Mesodermal cell (in vitro differentiated cells): Measurements from ENCODE around the gene RTF2. TPM values are rescaled to one million over a fixed set of nuclear protein-coding genes. Genes with fewer than 3 reads are reported as not detected.
A peak's percentile ranks its signal among the peaks of the same experiment; 100 is the strongest.

ENCODE experiments used
- H3K27ac ChIP-seq: 2 replicates; pipeline ENCODE4 v1.7.0; 2013; ENCODE audit warnings: mild to moderate bottlenecking, low read depth, low read length, moderate library complexity; ENCODE audit not compliant: severe bottlenecking
- H3K36me3 ChIP-seq: 2 replicates; pipeline ENCODE4 v1.7.1; 2013; ENCODE audit warnings: mild to moderate bottlenecking, low read length, moderate library complexity; ENCODE audit not compliant: control insufficient read depth, insufficient read depth
- H3K4me1 ChIP-seq: one replicate; pipeline ENCODE4 v1.7.1; 2013; ENCODE audit warnings: mild to moderate bottlenecking, low read length; ENCODE audit not compliant: insufficient read depth, control insufficient read depth, poor library complexity, severe bottlenecking
- H3K4me3 ChIP-seq: 2 replicates; pipeline ENCODE4 v1.7.0; 2013; ENCODE audit warnings: low read length, control low read depth, mild to moderate bottlenecking; ENCODE audit not compliant: insufficient read depth, poor library complexity, severe bottlenecking; ENCODE audit errors: extremely low read depth
- H3K9me3 ChIP-seq: 2 replicates; pipeline ENCODE4 v1.7.1; 2013; ENCODE audit warnings: mild to moderate bottlenecking, low read length, moderate library complexity; ENCODE audit not compliant: control insufficient read depth
- WGBS, 2 experiments: methylation state at CpG; one replicate each; pipeline ENCODE4 v1.1.5; 2013; ENCODE audit warnings: missing lambda C conversion rate in 2 of 2; ENCODE audit not compliant: insufficient coverage in 2 of 2; 5-methylcytosine and 5-hydroxymethylcytosine counted together
- polyA plus RNA-seq, 2 experiments: library from polyadenylated mRNA; stranded (reverse); fragments of 50-300 nt; gene quantifications; one replicate each; pipeline ENCODE4 v1.2.3, GENCODE V29; 2013

RTF2 gene, protein sequence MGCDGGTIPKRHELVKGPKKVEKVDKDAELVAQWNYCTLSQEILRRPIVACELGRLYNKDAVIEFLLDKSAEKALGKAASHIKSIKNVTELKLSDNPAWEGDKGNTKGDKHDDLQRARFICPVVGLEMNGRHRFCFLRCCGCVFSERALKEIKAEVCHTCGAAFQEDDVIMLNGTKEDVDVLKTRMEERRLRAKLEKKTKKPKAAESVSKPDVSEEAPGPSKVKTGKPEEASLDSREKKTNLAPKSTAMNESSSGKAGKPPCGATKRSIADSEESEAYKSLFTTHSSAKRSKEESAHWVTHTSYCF
- 64.8 TPM for polyA plus RNA-seq (2013, experiment 1 of 2)
- 68.5 TPM for polyA plus RNA-seq (2013, experiment 2 of 2)

- peak within 1 kb of the TSS; percentile 73 for H3K27ac ChIP-seq
- 0% methylated on average over 28 to 44 of the region's 55 CpGs for WGBS, 2 experiments
Measured at GRCh38 chr20:56468316-56469076, at the start of gene RTF2. Gene RTF2 (plus strand): TSS chr20:56468627. CDS start chr20:56468698, 71 bp downstream.

DNA sequence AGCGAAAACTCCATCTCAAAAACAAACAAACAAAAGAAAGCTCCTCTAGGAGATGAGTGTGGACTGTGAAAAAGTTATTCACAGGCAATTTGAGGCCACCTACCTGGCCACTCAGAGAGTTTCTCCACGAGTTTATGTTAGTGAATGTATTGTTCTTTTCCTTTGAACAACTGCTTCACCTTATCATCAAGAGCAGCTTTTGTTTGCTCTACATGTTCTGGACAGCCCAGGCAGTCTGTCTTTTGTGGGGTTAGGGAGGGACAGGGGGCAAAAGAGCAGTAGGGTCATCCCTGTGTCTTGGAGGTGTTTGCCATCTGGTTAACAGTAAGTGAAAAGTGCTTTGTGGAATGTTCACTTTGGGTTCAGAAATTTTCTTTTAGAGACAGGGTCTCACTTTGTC is 48.4 kb upstream of the RTF2 start:
- WGBS, 2 experiments = no CpG with 5 or more reads among the region's 2 CpGs
- peaks cover 2% of the 10 kb centered on the region for H3K36me3 ChIP-seq
- no peaks in the 10 kb centered on the region for H3K9me3 ChIP-seq

More at GRCh38 chr20:56468316-56469076, at the start of gene RTF2:
- Histone ChIP-seq H3K4me1 (peaks cover 7% of the 10 kb centered on the region), H3K4me3 (peak within 1 kb of the TSS; percentile 99), H3K9me3 (no peaks in the 10 kb centered on the region), H3K36me3 (peaks cover 18% of the 10 kb centered on the region)

DNA sequence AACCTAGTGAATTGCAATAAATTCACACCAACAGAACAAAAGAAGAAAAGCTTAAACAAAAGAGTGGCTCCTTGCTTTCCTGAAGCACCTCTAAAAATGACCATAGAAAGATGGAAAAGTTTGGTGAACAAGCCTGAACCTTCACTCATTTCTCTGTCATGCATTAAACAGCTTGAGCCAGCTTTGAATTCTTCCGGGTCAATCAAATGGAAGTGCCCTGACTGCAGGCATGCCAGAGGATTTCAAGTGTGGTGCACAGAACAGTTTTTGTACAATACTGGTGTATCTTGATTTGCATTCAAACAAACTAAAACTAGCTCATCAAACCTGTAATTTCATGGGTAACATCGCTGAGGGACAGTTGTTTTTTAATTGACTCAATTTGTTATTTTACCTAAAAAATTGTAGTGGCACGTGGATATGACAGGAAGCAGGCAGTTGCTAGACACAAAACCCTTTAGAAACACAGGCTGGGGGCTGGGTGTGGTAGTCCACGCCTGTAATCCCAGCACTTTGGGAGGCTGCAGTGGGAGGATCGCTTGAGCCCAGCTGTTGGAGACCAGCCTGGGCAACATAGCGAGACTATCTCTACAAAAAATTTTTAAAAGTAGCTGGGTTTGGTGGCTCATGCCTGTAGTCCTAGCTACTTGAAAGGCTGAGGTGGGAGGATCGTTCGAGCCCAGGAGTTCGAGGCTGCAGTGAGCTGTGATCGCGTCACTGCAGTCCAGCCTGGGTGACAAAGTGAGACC is 47.3 kb upstream of the RTF2 start:
- no peaks in the 10 kb centered on the region for H3K9me3 ChIP-seq
- 94 to 97% methylated on average over 6 of the region's 11 CpGs for whole genome bisulfite sequencing, 2 experiments
- no peak overlapping the region for H3K27ac ChIP-seq
- H3K36me3 ChIP-seq = peaks cover 2% of the 10 kb centered on the region
- H3K4me3 ChIP-seq = no peak overlapping the region
- H3K4me1 ChIP-seq = peaks cover 40% of the 10 kb centered on the region

More for the DNA sequence above, 48.4 kb upstream of the RTF2 start:
- H3K4me1 ChIP-seq = peaks cover 44% of the 10 kb centered on the region
- H3K27ac ChIP-seq = no peak overlapping the region
- no peak overlapping the region for H3K4me3 ChIP-seq

GRCh38 chr20:56422076-56422823 is 46.2 kb upstream of the RTF2 start:
- H3K27ac ChIP-seq = peak overlapping the region; percentile 77

GRCh38 chr20:56422824-56423189 is 45.6 kb upstream of the RTF2 start:
- Histone ChIP-seq H3K4me3 (no peak overlapping the region), H3K4me1 (peaks cover 40% of the 10 kb centered on the region), H3K9me3 (no peaks in the 10 kb centered on the region), H3K27ac (peak overlapping the region; percentile 77), H3K36me3 (peaks cover 2% of the 10 kb centered on the region)
- WGBS, 2 experiments = 20% methylated on average over 1 of the region's 4 CpGs; no CpG with 5 or more reads in 1 of the 2 experiments

More at GRCh38 chr20:56422076-56422823, 46.2 kb upstream of the RTF2 start:
- no peak overlapping the region for H3K4me3 ChIP-seq
- H3K9me3 ChIP-seq = no peaks in the 10 kb centered on the region
- H3K36me3 ChIP-seq = peaks cover 2% of the 10 kb centered on the region
- WGBS, 2 experiments = 49 to 93% methylated on average over 2 to 8 of the region's 9 CpGs
- peaks cover 40% of the 10 kb centered on the region for H3K4me1 ChIP-seq

DNA sequence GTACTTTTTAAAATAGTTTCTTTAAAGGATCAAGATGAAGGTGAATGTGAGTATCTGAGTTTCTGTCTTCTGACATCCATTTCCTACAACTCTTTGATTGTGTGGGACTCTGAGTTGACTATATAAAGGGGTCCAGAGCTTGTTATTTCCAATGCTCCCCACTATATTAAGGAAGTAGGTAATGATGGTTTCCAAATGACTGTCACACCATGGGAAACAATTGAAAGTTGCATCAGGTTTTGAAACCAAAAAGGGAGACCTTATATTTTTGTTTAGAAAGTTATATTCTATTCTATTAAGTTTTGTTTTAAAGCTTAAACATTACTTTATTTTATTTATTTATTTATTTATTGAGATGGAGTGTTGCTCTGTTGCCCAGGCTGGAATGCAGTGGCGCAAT is 45.2 kb upstream of the RTF2 start:
- WGBS, 2 experiments = no CpG with 5 or more reads among the region's 1 CpG
- H3K4me1 ChIP-seq = peaks cover 40% of the 10 kb centered on the region
- peak overlapping the region; percentile 77 for H3K27ac ChIP-seq
- H3K4me3 ChIP-seq = no peak overlapping the region
- peaks cover 2% of the 10 kb centered on the region for H3K36me3 ChIP-seq
- no peaks in the 10 kb centered on the region for H3K9me3 ChIP-seq

- 75 to 85% methylated on average over 1 of the region's 1 CpG for WGBS, 2 experiments
- H3K4me3 ChIP-seq = no peak overlapping the region
Measured at GRCh38 chr20:56423886-56424285, 44.5 kb upstream of the RTF2 start.

DNA sequence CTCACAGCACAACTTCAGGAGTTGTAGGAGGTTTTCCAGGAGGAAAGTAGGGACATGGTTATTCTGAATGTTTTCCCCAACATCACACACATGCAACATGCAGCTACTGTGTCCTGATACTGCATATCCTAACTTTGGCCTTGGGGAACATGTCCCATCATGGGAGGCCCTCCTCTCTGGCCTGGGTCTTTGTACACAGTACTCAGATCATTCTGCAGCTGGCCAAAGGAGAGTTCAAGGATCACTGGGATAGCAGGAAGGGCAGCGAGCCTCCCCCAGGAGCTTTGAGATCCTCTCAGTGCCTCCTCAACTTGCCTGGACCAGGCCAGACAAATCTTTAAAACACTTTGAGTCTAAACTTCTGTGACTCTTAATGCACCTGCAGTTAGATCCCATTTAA is 43.5 kb upstream of the RTF2 start:
- 91 to 100% methylated on average over 1 of the region's 1 CpG for WGBS, 2 experiments
- H3K36me3 ChIP-seq = peaks cover 2% of the 10 kb centered on the region
- no peak overlapping the region for H3K27ac ChIP-seq
- peaks cover 55% of the 10 kb centered on the region for H3K4me1 ChIP-seq
- H3K4me3 ChIP-seq = no peak overlapping the region
- H3K9me3 ChIP-seq = no peaks in the 10 kb centered on the region

More at GRCh38 chr20:56423886-56424285, 44.5 kb upstream of the RTF2 start:
- H3K36me3 ChIP-seq = peaks cover 2% of the 10 kb centered on the region
- H3K4me1 ChIP-seq = peaks cover 45% of the 10 kb centered on the region
- H3K9me3 ChIP-seq = no peaks in the 10 kb centered on the region
- no peak overlapping the region for H3K27ac ChIP-seq

DNA sequence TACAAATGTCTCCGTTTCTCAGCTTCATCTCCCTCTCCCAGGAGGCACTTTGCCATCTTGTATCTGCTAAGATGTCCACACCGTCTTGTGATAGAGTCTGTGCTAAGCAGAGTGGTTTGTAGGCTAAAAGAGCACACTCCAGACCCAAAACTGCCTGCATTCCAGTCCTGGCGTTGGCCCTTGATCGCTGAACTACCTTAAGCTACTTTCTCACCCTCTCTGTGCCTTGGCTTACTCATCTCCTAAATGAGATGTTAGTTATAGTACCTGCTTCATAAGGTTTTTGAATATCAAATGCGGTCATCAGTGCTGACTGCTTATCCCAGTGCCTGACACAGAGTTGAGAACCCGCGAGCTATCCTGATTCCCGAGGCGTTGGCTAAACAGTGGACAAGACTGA is 42.4 kb upstream of the RTF2 start:
- no peak overlapping the region for H3K27ac ChIP-seq
- no peaks in the 10 kb centered on the region for H3K9me3 ChIP-seq
- 93 to 95% methylated on average over 6 to 7 of the region's 9 CpGs for WGBS, 2 experiments
- H3K36me3 ChIP-seq = no peaks in the 10 kb centered on the region
- peaks cover 58% of the 10 kb centered on the region for H3K4me1 ChIP-seq
- H3K4me3 ChIP-seq = no peak overlapping the region

DNA sequence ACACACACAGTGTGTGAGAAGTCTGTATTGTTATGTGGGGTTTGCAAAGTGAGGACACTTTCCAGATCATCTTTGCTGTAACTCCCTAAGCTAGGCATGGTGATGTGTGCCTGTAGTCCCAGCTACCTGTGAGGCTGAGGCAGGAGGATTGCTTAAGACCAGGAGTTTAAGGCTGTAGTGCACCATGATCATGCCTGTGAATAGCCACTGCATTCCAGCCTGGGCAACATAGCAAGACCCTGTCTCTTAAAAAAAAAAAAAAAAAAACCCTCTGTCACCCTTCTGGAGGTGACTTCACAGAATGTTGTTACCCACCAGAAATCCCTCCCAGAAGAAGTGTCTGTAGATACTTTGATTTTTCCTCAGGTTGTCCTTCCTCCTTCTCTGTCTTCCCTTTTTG is 41.5 kb upstream of the RTF2 start:
- no peak overlapping the region for H3K27ac ChIP-seq
- H3K4me1 ChIP-seq = peaks cover 50% of the 10 kb centered on the region
- no peaks in the 10 kb centered on the region for H3K36me3 ChIP-seq
- H3K4me3 ChIP-seq = no peak overlapping the region
- no peaks in the 10 kb centered on the region for H3K9me3 ChIP-seq
